IPS DF 4.7 (cell line): ENCODE data around the gene LYRM2.

Experiments
- DNase-seq: peaks from one replicate; pipeline ENCODE4 v3.0.0-alpha.2; 2013; ENCODE audit warnings: low spot score; ENCODE audit errors: extremely low read depth

Gene LYRM2

GRCh38 chr6:89638320-89639195, at the start of gene LYRM2:
Gene LYRM2 (minus strand): TSS chr6:89638747. CDS start chr6:89638716, 31 bp downstream.
- DNase-seq = peak; percentile 44

- no peak for DNase-seq
These were observed 49.8 kb upstream of the LYRM2 start for GRCh38 chr6:89688328-89688727.

GRCh38 chr6:89685311-89685710, 46.8 kb upstream of the LYRM2 start:
- DNase-seq = no peak

GRCh38 chr6:89682991-89683390, 44.4 kb upstream of the LYRM2 start:
- no peak for DNase-seq

- DNase-seq = no peak
These were observed 43.5 kb upstream of the LYRM2 start for GRCh38 chr6:89681983-89682564.

- DNase-seq = no peak
These were observed 42.0 kb upstream of the LYRM2 start for GRCh38 chr6:89680551-89680950.

- DNase-seq = no peak
These were observed 41.6 kb upstream of the LYRM2 start for GRCh38 chr6:89680150-89680549.

- DNase-seq = no peak
These were observed 40.9 kb upstream of the LYRM2 start for GRCh38 chr6:89679215-89680120.

GRCh38 chr6:89678531-89678930, 40.0 kb upstream of the LYRM2 start:
- no peak for DNase-seq

GRCh38 chr6:89675949-89676748, 37.6 kb upstream of the LYRM2 start:
- DNase-seq = no peak

- no peak for DNase-seq
These were observed 32.5 kb upstream of the LYRM2 start for GRCh38 chr6:89670935-89671565.

- no peak for DNase-seq
These were observed 30.5 kb upstream of the LYRM2 start for GRCh38 chr6:89669002-89669401.

GRCh38 chr6:89667872-89668556, 29.5 kb upstream of the LYRM2 start:
- DNase-seq = peak; percentile 92

- no peak for DNase-seq
These were observed 24.2 kb upstream of the LYRM2 start for GRCh38 chr6:89662659-89663223.

GRCh38 chr6:89661559-89661958, 23.0 kb upstream of the LYRM2 start:
- no peak for DNase-seq

GRCh38 chr6:89660981-89661380, 22.4 kb upstream of the LYRM2 start:
- no peak for DNase-seq

GRCh38 chr6:89657445-89658158, 19.1 kb upstream of the LYRM2 start:
- no peak for DNase-seq

GRCh38 chr6:89655122-89655521, 16.6 kb upstream of the LYRM2 start:
- no peak for DNase-seq

GRCh38 chr6:89650579-89650978, 12.0 kb upstream of the LYRM2 start:
- DNase-seq = no peak
